ENCODE results near the gene C5orf15. TPM values are rescaled to one million over a fixed set of nuclear protein-coding genes. Genes with fewer than 3 reads are reported as not detected.

Gene C5orf15
- total and polyA plus RNA-seq, 9 of the 15 experiments (the other 6 are each of a cell fraction or from before 2014, with no cell fraction given): 23.3 to 50.7 (median 35.5) TPM

DNA sequence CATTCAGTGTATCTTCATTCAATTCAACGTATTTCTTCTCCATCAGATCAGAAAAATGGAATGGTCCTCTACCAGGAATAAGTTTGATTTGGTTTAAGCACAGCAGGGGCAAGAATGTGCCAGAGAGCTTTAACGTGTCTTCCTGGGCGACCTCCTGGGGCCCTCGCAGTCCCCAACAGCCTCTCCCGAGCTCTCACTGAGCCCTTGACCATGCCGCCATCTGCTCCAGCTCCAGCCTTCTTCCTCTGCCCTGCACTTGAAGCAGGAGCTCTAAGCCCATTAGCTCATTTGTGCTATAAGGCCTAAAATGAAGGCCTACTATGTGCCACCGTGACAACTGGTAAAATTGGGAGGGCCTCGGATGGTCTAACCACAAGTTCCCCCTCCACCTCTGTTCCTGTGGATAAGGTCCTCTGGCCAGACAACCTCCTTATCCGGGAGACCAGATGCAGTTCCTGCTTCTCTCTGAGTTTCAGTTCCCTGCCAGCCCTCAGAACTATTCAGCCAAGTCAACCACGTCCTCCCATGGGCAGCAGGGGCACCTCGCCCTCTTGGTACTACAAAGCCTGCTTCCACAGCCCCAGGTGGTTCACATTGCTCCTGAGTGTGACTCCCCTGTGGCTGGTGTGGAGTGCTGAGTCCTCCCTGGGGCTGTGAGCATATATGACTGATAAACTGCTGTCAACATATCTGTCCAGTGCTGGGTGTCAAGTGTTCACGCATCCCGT is 35.8 kb downstream of the C5orf15 start (continued):
- TF ChIP-seq, protein P1, sequence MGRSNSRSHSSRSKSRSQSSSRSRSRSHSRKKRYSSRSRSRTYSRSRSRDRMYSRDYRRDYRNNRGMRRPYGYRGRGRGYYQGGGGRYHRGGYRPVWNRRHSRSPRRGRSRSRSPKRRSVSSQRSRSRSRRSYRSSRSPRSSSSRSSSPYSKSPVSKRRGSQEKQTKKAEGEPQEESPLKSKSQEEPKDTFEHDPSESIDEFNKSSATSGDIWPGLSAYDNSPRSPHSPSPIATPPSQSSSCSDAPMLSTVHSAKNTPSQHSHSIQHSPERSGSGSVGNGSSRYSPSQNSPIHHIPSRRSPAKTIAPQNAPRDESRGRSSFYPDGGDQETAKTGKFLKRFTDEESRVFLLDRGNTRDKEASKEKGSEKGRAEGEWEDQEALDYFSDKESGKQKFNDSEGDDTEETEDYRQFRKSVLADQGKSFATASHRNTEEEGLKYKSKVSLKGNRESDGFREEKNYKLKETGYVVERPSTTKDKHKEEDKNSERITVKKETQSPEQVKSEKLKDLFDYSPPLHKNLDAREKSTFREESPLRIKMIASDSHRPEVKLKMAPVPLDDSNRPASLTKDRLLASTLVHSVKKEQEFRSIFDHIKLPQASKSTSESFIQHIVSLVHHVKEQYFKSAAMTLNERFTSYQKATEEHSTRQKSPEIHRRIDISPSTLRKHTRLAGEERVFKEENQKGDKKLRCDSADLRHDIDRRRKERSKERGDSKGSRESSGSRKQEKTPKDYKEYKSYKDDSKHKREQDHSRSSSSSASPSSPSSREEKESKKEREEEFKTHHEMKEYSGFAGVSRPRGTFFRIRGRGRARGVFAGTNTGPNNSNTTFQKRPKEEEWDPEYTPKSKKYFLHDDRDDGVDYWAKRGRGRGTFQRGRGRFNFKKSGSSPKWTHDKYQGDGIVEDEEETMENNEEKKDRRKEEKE (IDR thresholded peaks at IDR 0.05; ENCODE audit: borderline replicate concordance in 1 of 2, control insufficient read depth in 1 of 2, low read depth in 2 of 2, low read length in 1 of 2): peak in 1 of 2 experiments; percentile 33; a peak in 1 of 4 replicates
- peak; percentile 98 for TF ChIP-seq TEAD4 (IDR thresholded peaks at IDR 0.05; ENCODE audit: low read length)
- no peak for TF ChIP-seq TEAD4 (CRISPR knock-in tag; IDR thresholded peaks at IDR 0.05; ENCODE audit: borderline replicate concordance)
- no peak for TF ChIP-seq ARID3B (CRISPR knock-in tag; IDR thresholded peaks at IDR 0.05; ENCODE audit: borderline replicate concordance)
- TF ChIP-seq POLR3G (IDR thresholded peaks at IDR 0.05; ENCODE audit: extremely low read depth, insufficient read length, insufficient replicate concordance): no peak
- TF ChIP-seq NUFIP1 (IDR thresholded peaks at IDR 0.05; ENCODE audit: partially characterized antibody): no peak
- no peak for TF ChIP-seq ESRRB (CRISPR knock-in tag; IDR thresholded peaks at IDR 0.05; ENCODE audit: borderline replicate concordance)
- no peak for TF ChIP-seq PRMT5 (CRISPR knock-in tag; IDR thresholded peaks at IDR 0.05)
- TF ChIP-seq MCM5 (IDR thresholded peaks at IDR 0.05; ENCODE audit: low read depth): no peak
- TF ChIP-seq KDM4B (IDR thresholded peaks at IDR 0.05; ENCODE audit: borderline replicate concordance in 2 of 2, low read depth in 1 of 2): no peak
- peak; percentile 99 for TF ChIP-seq ARID1B (IDR thresholded peaks at IDR 0.05)
- TF ChIP-seq HNRNPL (IDR thresholded peaks at IDR 0.05; ENCODE audit: low read depth, low read length): peak; percentile 61; the same call in 1 of the 2 replicates
- TF ChIP-seq NCOA1 (IDR thresholded peaks at IDR 0.05; ENCODE audit: low read depth): peak; percentile 60; the same call in 1 of the 2 replicates
- peak; percentile 79; the same call in 1 of the 2 replicates for TF ChIP-seq ZNF766 (CRISPR knock-in tag; conservative IDR thresholded peaks at IDR 0.05)
- TF ChIP-seq, protein P2, sequence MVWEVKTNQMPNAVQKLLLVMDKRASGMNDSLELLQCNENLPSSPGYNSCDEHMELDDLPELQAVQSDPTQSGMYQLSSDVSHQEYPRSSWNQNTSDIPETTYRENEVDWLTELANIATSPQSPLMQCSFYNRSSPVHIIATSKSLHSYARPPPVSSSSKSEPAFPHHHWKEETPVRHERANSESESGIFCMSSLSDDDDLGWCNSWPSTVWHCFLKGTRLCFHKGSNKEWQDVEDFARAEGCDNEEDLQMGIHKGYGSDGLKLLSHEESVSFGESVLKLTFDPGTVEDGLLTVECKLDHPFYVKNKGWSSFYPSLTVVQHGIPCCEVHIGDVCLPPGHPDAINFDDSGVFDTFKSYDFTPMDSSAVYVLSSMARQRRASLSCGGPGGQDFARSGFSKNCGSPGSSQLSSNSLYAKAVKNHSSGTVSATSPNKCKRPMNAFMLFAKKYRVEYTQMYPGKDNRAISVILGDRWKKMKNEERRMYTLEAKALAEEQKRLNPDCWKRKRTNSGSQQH (CRISPR knock-in tag; IDR thresholded peaks at IDR 0.05): 0 out of 2 replicates have a peak, but pooled peaks have one; percentile 20
- TF ChIP-seq STAG1 (CRISPR knock-in tag; IDR thresholded peaks at IDR 0.05; ENCODE audit: borderline replicate concordance): no peak
- TF ChIP-seq SMARCC2 (IDR thresholded peaks at IDR 0.05; ENCODE audit: low read depth): peak; percentile 89
- TF ChIP-seq, protein P3, sequence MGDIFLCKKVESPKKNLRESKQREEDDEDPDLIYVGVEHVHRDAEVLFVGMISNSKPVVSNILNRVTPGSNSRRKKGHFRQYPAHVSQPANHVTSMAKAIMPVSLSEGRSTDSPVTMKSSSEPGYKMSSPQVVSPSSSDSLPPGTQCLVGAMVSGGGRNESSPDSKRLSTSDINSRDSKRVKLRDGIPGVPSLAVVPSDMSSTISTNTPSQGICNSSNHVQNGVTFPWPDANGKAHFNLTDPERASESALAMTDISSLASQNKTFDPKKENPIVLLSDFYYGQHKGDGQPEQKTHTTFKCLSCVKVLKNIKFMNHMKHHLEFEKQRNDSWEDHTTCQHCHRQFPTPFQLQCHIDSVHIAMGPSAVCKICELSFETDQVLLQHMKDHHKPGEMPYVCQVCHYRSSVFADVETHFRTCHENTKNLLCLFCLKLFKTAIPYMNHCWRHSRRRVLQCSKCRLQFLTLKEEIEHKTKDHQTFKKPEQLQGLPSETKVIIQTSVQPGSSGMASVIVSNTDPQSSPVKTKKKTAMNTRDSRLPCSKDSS (IDR thresholded peaks at IDR 0.05; ENCODE audit: low read depth, partially characterized antibody): no peak
- no peak for TF ChIP-seq ZNF316 (IDR thresholded peaks at IDR 0.05)
- no peak for TF ChIP-seq ZKSCAN3 (CRISPR knock-in tag; IDR thresholded peaks at IDR 0.05)
- peak; percentile 91 for TF ChIP-seq LCOR (CRISPR knock-in tag; IDR thresholded peaks at IDR 0.05)

Measured in K562 (cell line).